B cell (primary cell): ENCODE measurements around the gene GNG7. TPM values are rescaled to one million over a fixed set of nuclear protein-coding genes. Genes with fewer than 3 reads are reported as not detected.

Experiments used
- ATAC-seq: fragments of 200-7000 bp; cut with Tn5 transposase; one replicate; pipeline ENCODE4 v1.10.0; 2021; ENCODE audit warnings: low read depth, mild to moderate bottlenecking, moderate number of reproducible peaks, moderate library complexity
- CTCF ChIA-PET: fragments of 350-600 bp; sonication (Branson Sonifier 250); formaldehyde crosslinking; loops from one replicate; lab custom pipeline; 2021; ENCODE audit warnings: antibody characterized with exemption, inconsistent platforms; lab: Charles Lee
- POLR2A ChIA-PET: fragments of 350-600 bp; sonication (Branson Sonifier 250); formaldehyde crosslinking; loops from one replicate; lab custom pipeline; 2021; ENCODE audit warnings: antibody characterized with exemption; lab: Charles Lee
- DNase-seq: peaks from one replicate; pipeline ENCODE4 v3.0.0; 2013
- H2AFZ ChIP-seq: 2 replicates; pipeline ENCODE4 v1.6.1; 2012; ENCODE audit warnings: mild to moderate bottlenecking, low read depth, low read length; ENCODE audit not compliant: insufficient read depth, poor library complexity, severe bottlenecking
- H3K27ac ChIP-seq, 2 donors: 1 replicate in 1 of 2; 2 replicates in 1 of 2; pipeline ENCODE4 v1.5.1; 2012 to 2013; ENCODE audit warnings: low read length in 2 of 2, mild to moderate bottlenecking in 2 of 2, moderate library complexity in 1 of 2
- H3K27me3 ChIP-seq, 4 experiments: fragments of 200-600 bp in 1 of 4; sonication (generic) in 1 of 4; replicated peaks in 1 of 4; 1 replicate in 2 of 4; 2 replicates in 2 of 4; pipeline versions ENCODE4 v1.6.1 to v1.7.0; 2013 to 2016; ENCODE audit warnings: low read length in 3 of 4, mild to moderate bottlenecking in 2 of 4, mixed read lengths in 1 of 4, moderate library complexity in 1 of 4; ENCODE audit not compliant: insufficient read depth in 4 of 4, control insufficient read depth in 3 of 4; ENCODE audit errors: control extremely low read depth in 1 of 4
- H3K36me3 ChIP-seq, 2 experiments: replicated peaks in 1 of 2; 1 replicate in 1 of 2; 2 replicates in 1 of 2; pipeline versions ENCODE4 v1.6.1 to v1.7.1; 2013; ENCODE audit warnings: low read length in 1 of 2; ENCODE audit not compliant: insufficient read depth in 2 of 2, control insufficient read depth in 1 of 2; ENCODE audit errors: control extremely low read depth in 1 of 2, extremely low read depth in 1 of 2
- H3K4me1 ChIP-seq, 2 donors: fragments of 200-600 bp in 1 of 2; sonication (generic) in 1 of 2; 1 replicate in 1 of 2; 2 replicates in 1 of 2; pipeline versions ENCODE4 v1.5.1 to v1.6.1; 2013 to 2017; ENCODE audit warnings: low read length in 2 of 2; ENCODE audit not compliant: control insufficient read depth in 2 of 2, insufficient read depth in 2 of 2
- H3K4me2 ChIP-seq: replicated peaks from 2 replicates; pipeline ENCODE3; 2012; ENCODE audit warnings: mild to moderate bottlenecking, low read depth, low read length; ENCODE audit not compliant: poor library complexity, severe bottlenecking
- H3K4me3 ChIP-seq, 5 experiments: fragments of 200-600 bp in 1 of 5; sonication (generic) in 1 of 5; 1 replicate in 3 of 5; 2 replicates in 2 of 5; pipeline versions ENCODE4 v1.5.1 to v1.7.0; 2011 to 2016; ENCODE audit warnings: low read length in 4 of 5, mild to moderate bottlenecking in 4 of 5, low read depth in 2 of 5, control low read depth in 1 of 5, moderate library complexity in 1 of 5; ENCODE audit not compliant: insufficient read depth in 1 of 5; ENCODE audit errors: control extremely low read depth in 1 of 5, extremely low read depth in 1 of 5
- H3K79me2 ChIP-seq: fragments of 200-600 bp; sonication (generic); one replicate; pipeline ENCODE4 v1.6.0; 2016; ENCODE audit warnings: low read length; ENCODE audit not compliant: control insufficient read depth, insufficient read depth
- H3K9ac ChIP-seq: fragments of 200-600 bp; sonication (generic); 2 replicates; pipeline ENCODE4 v1.6.1; 2017; ENCODE audit warnings: mild to moderate bottlenecking, low read length, moderate library complexity
- H3K9me3 ChIP-seq, 3 donors: one replicate each; pipeline versions ENCODE4 v1.6.1 to v1.7.1; 2013; ENCODE audit warnings: low read length in 2 of 3; ENCODE audit not compliant: control insufficient read depth in 2 of 3, insufficient read depth in 1 of 3; ENCODE audit errors: control extremely low read depth in 1 of 3
- H4K20me1 ChIP-seq: 2 replicates; pipeline ENCODE4 v1.6.0; 2012; ENCODE audit warnings: mild to moderate bottlenecking, low read length; ENCODE audit not compliant: insufficient read depth, control insufficient read depth, poor library complexity, severe bottlenecking
- H3K27ac Mint-ChIP-seq: one replicate; pipeline ENCODE4 v1.8.0; 2021; ENCODE audit warnings: mixed read lengths
- H3K27me3 Mint-ChIP-seq: one replicate; pipeline ENCODE4 v1.8.0; 2021; ENCODE audit warnings: mixed read lengths
- H3K4me1 Mint-ChIP-seq: one replicate; pipeline ENCODE4 v1.8.0; 2021; ENCODE audit warnings: mixed read lengths
- H3K4me3 Mint-ChIP-seq: one replicate; pipeline ENCODE4 v1.8.0; 2021; ENCODE audit warnings: mixed read lengths
- H3K9me3 Mint-ChIP-seq: one replicate; pipeline ENCODE4 v1.8.0; 2022; ENCODE audit warnings: mixed read lengths; ENCODE audit not compliant: insufficient read depth
- EZH2 ChIP-seq: IDR thresholded peaks from 2 replicates; pipeline ENCODE4 v1.6.1; 2012; ENCODE audit warnings: borderline replicate concordance, low read depth, mild to moderate bottlenecking, moderate library complexity, low read length; ENCODE audit not compliant: insufficient read depth, poor library complexity, severe bottlenecking
- WGBS: methylation state at CpG from one replicate; pipeline ENCODE4 v1.1.5; 2013; ENCODE audit warnings: missing lambda C conversion rate; ENCODE audit not compliant: insufficient coverage; 5-methylcytosine and 5-hydroxymethylcytosine counted together
- intact Hi-C: fragments of 100-400 bp; cut with micrococcal nuclease; formaldehyde crosslinking; loops from one replicate; pipeline ENCODE4 v1.10.0; 2022
- polyA plus RNA-seq: library from polyadenylated mRNA; depleted of rRNA; stranded (reverse); fragments of >200 nt; gene quantifications from 2 replicates; pipeline ENCODE4 v1.2.3, GENCODE V29; 2012
- total RNA-seq, 2 donors: library from RNA; stranded (reverse); fragments of 120-200 nt in 1 of 2; gene quantifications; 1 replicate in 1 of 2; 2 replicates in 1 of 2; pipeline versions ENCODE4 v1.2.3 to v1.2.4, GENCODE V29; 2013 to 2022
- TF ChIP-seq, protein P1 (sequence below): fragments of 200-600 bp; IDR thresholded peaks from one replicate; pipeline ENCODE4 v1.8.0; 2022; ENCODE audit warnings: antibody characterized with exemption, mild to moderate bottlenecking

GNG7 gene
- total and polyA plus RNA-seq, 2 donors (not counting 1 experiment from before 2014, with no cell fraction given) = 76.3 to 153 TPM

GRCh38 chr19:2711875-2712205 is 9.3 kb upstream of the GNG7 start:
- WGBS = 83% methylated on average over 1 of the region's 5 CpGs
- ATAC-seq = no peak
- peaks cover 5% of the 10 kb centered on the region for H3K9me3 Mint-ChIP-seq
- no peaks in the 10 kb centered on the region for H4K20me1 ChIP-seq
- no peaks in the 10 kb centered on the region for H3K27me3 Mint-ChIP-seq
- H3K4me2 ChIP-seq = peak overlapping the region; percentile 71
- no peak for DNase-seq
- H3K27me3 ChIP-seq = no peaks in the 10 kb centered on the region
- intact Hi-C loops = loop anchor here (1.0 kb wide), 1 partner anchor 8 kb away; no protein-coding TSS in a partner anchor
- no peak overlapping the region for H2AFZ ChIP-seq
- H3K9ac ChIP-seq = no peak overlapping the region
- peaks cover 0 to 4% of the 10 kb centered on the region in 2 experiments for H3K36me3 ChIP-seq
- no peak for TF ChIP-seq EZH2
- TF ChIP-seq, protein P1, sequence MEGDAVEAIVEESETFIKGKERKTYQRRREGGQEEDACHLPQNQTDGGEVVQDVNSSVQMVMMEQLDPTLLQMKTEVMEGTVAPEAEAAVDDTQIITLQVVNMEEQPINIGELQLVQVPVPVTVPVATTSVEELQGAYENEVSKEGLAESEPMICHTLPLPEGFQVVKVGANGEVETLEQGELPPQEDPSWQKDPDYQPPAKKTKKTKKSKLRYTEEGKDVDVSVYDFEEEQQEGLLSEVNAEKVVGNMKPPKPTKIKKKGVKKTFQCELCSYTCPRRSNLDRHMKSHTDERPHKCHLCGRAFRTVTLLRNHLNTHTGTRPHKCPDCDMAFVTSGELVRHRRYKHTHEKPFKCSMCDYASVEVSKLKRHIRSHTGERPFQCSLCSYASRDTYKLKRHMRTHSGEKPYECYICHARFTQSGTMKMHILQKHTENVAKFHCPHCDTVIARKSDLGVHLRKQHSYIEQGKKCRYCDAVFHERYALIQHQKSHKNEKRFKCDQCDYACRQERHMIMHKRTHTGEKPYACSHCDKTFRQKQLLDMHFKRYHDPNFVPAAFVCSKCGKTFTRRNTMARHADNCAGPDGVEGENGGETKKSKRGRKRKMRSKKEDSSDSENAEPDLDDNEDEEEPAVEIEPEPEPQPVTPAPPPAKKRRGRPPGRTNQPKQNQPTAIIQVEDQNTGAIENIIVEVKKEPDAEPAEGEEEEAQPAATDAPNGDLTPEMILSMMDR = no peak
- H3K4me1 Mint-ChIP-seq = peaks cover 40% of the 10 kb centered on the region
- CTCF ChIA-PET = interaction anchor here (1.2 to 1.6 kb wide), 3 partner anchors 27 to 64 kb away, joined by 4 to 11 read pairs (median 5); partner anchors contain the start of gene SLC39A3
- H3K9me3 ChIP-seq = peaks cover 0 to 46% (median 10%) of the 10 kb centered on the region in 3 donors
- POLR2A ChIA-PET = interaction anchor here (0.9 to 3.2 kb wide), 4 partner anchors 10 to 43 kb away, joined by 5 to 29 read pairs (median 26); partner anchors contain the start of gene GNG7
- H3K4me3 ChIP-seq = no peak overlapping the region
- H3K4me3 Mint-ChIP-seq = peak overlapping the region; percentile 73
- H3K4me1 ChIP-seq = peaks cover 26 to 41% of the 10 kb centered on the region in 2 donors
- peak overlapping the region in 1 of 2 donors; percentile 97 for H3K27ac ChIP-seq
- H3K79me2 ChIP-seq = no peaks in the 10 kb centered on the region
- peak overlapping the region; percentile 96 for H3K27ac Mint-ChIP-seq

- CTCF ChIA-PET = interaction anchor here (0.9 to 3.0 kb wide), 12 partner anchors 10 to 149 kb away, joined by 3 to 14 read pairs (median 6); partner anchors contain the start of genes GNG7 and SLC39A3
- ATAC-seq = no peak
- Histone ChIP-seq H3K4me3 (peak overlapping the region in 2 of 5 experiments; percentile 7 to 22), H3K9me3 (peaks cover 0 to 42% (median 10%) of the 10 kb centered on the region in 3 donors), H3K27me3 (no peaks in the 10 kb centered on the region), H4K20me1 (no peaks in the 10 kb centered on the region), H3K9ac (peak overlapping the region; percentile 39), H3K36me3 (peaks cover 0 to 4% of the 10 kb centered on the region in 2 experiments), H3K4me1 (peaks cover 26 to 40% of the 10 kb centered on the region in 2 donors), H2AFZ (no peak overlapping the region), H3K4me2 (peak overlapping the region; percentile 71), H3K79me2 (no peaks in the 10 kb centered on the region), H3K27ac (peak overlapping the region; percentile 84 to 97)
- peaks cover 5% of the 10 kb centered on the region for H3K9me3 Mint-ChIP-seq
- POLR2A ChIA-PET = interaction anchor here (0.9 to 3.2 kb wide), 5 partner anchors 10 to 235 kb away, joined by 3 to 29 read pairs (median 25); partner anchors contain the start of genes GADD45B and GNG7
- peak; percentile 76 for DNase-seq
- H3K4me3 Mint-ChIP-seq = peak overlapping the region; percentile 73
- intact Hi-C loops = loop anchor here (1.0 kb wide), 1 partner anchor 9 kb away; no protein-coding TSS in a partner anchor
- H3K4me1 Mint-ChIP-seq = peaks cover 40% of the 10 kb centered on the region
- no peaks in the 10 kb centered on the region for H3K27me3 Mint-ChIP-seq
- TF ChIP-seq EZH2 = no peak
- TF ChIP-seq, protein P1 = no peak
- peak overlapping the region; percentile 96 for H3K27ac Mint-ChIP-seq
- WGBS = 43% methylated on average over 15 of the region's 17 CpGs
Observed at GRCh38 chr19:2711172-2711874, 8.8 kb upstream of the GNG7 start.
